NCI-H2196 (cell line): ENCODE measurements around the gene SLC26A2.
"Not testable (repeated sequence)": the region's sequence is repeated elsewhere in the genome, so short reads cannot be mapped to it uniquely, and the experiment has no call there.

Experiments used
- DNase-seq: peaks from one replicate; lab custom pipeline; 2025; ENCODE audit not compliant: unreplicated experiment; lab: John Stamatoyannopoulos, UW

SLC26A2 gene

GRCh38 chr5:149936700-149937091 is 23.9 kb upstream of the SLC26A2 start:
- no peak for DNase-seq

- peak; percentile 91 for DNase-seq
Measured at GRCh38 chr5:149937610-149938009, 22.9 kb upstream of the SLC26A2 start.

GRCh38 chr5:149938279-149938678 is 22.3 kb upstream of the SLC26A2 start:
- peak; percentile 27 for DNase-seq

- no peak for DNase-seq
Measured at GRCh38 chr5:149938791-149939358, 21.7 kb upstream of the SLC26A2 start.

- no peak for DNase-seq
Measured at GRCh38 chr5:149939546-149939945, 21.0 kb upstream of the SLC26A2 start.

GRCh38 chr5:149940077-149940574 is 20.4 kb upstream of the SLC26A2 start:
- no peak for DNase-seq

- DNase-seq: no peak
Measured at GRCh38 chr5:149940941-149941644, 19.5 kb upstream of the SLC26A2 start.

GRCh38 chr5:149941795-149942194 is 18.8 kb upstream of the SLC26A2 start:
- no peak for DNase-seq

- DNase-seq: no peak
Measured at GRCh38 chr5:149942199-149942598, 18.4 kb upstream of the SLC26A2 start.

- DNase-seq: not testable (repeated sequence)
Measured at GRCh38 chr5:149942741-149943169, 17.8 kb upstream of the SLC26A2 start.

- DNase-seq: not testable (repeated sequence)
Measured at GRCh38 chr5:149943177-149943949, 17.2 kb upstream of the SLC26A2 start.

- no peak for DNase-seq
Measured at GRCh38 chr5:149944666-149945065, 15.9 kb upstream of the SLC26A2 start, which contains the start of gene PDE6A. Gene PDE6A (minus strand): TSS chr5:149944793. CDS start chr5:149944673, 120 bp downstream.

- no peak for DNase-seq
Measured at GRCh38 chr5:149946118-149946517, 14.4 kb upstream of the SLC26A2 start.

- DNase-seq: no peak
Measured at GRCh38 chr5:149948993-149949392, 11.6 kb upstream of the SLC26A2 start.

- no peak for DNase-seq
Measured at GRCh38 chr5:149951138-149951749, 9.3 kb upstream of the SLC26A2 start.

- no peak for DNase-seq
Measured at GRCh38 chr5:149953436-149954121, 7.0 kb upstream of the SLC26A2 start.

- no peak for DNase-seq
Measured at GRCh38 chr5:149954798-149955197, 5.8 kb upstream of the SLC26A2 start.

GRCh38 chr5:149956685-149957084 is 3.9 kb upstream of the SLC26A2 start:
- no peak for DNase-seq

GRCh38 chr5:149957855-149958254 is 2.7 kb upstream of the SLC26A2 start:
- no peak for DNase-seq

- DNase-seq: peak; percentile 40
Measured at GRCh38 chr5:149959406-149960236, 937 bp upstream of the SLC26A2 start.
